Measurements from ENCODE around the gene RIPK4. TPM values are rescaled to one million over a fixed set of nuclear protein-coding genes. Genes with fewer than 3 reads are reported as not detected.

RIPK4 gene
- polyA plus RNA-seq, 3 donors: 0.05 to 0.09 TPM; not detected in 1

- Histone ChIP-seq H3K4me1 (ENCODE audit: control insufficient read depth in 1 of 2, insufficient read depth in 2 of 2, low read length in 2 of 2) (peaks cover 7 to 16% of the 10 kb centered on the region in 2 donors), H3K27me3 (ENCODE audit: control insufficient read depth in 2 of 2, insufficient read depth in 2 of 2, low read length in 2 of 2) (no peaks in the 10 kb centered on the region), H3K4me2 (replicated peaks; ENCODE audit: extremely low read depth, low read length, poor library complexity, severe bottlenecking) (no peak overlapping the region), H3K79me2 (ENCODE audit: insufficient read depth, low read length) (no peaks in the 10 kb centered on the region), H3K9ac (ENCODE audit: insufficient read depth, low read length, poor library complexity, severe bottlenecking) (no peak overlapping the region), H3K27ac (ENCODE audit: low read depth in 1 of 2, low read length in 2 of 2) (no peak overlapping the region), H3K4me3 (replicated peaks in 1 of 3; ENCODE audit: low read depth in 2 of 3, low read length in 3 of 3) (no peak overlapping the region), H2AFZ (ENCODE audit: insufficient read depth, low read depth, low read length, poor library complexity, severe bottlenecking) (no peak overlapping the region), H3K9me3 (replicated peaks in 1 of 2; ENCODE audit: control insufficient read depth in 1 of 2, insufficient read depth in 1 of 2, low read length in 2 of 2) (no peaks in the 10 kb centered on the region), H4K20me1 (ENCODE audit: insufficient read depth, low read length) (no peaks in the 10 kb centered on the region), H3K36me3 (replicated peaks in 1 of 2; ENCODE audit: control insufficient read depth in 1 of 2, insufficient read depth in 2 of 2, low read length in 2 of 2) (peaks cover 16 to 53% of the 10 kb centered on the region in 2 donors)
- peaks cover 0 to 3% (median 2%) of the 10 kb centered on the region in 3 donors for H3K27me3 Mint-ChIP-seq (ENCODE audit: low read depth in 3 of 3)
- 97% methylated on average over 3 of the region's 4 CpGs for WGBS (ENCODE audit: insufficient coverage)
- no peak overlapping the region for H3K4me3 Mint-ChIP-seq
- peak overlapping the region in 1 of 7 donors; percentile 27 for H3K27ac Mint-ChIP-seq
- H3K36me3 Mint-ChIP-seq: peaks cover 45 to 55% of the 10 kb centered on the region in 2 donors
- intact Hi-C loops (cut with micrococcal nuclease): no loop called here
- peaks cover 15% of the 10 kb centered on the region for H3K4me1 Mint-ChIP-seq
- H3K9me3 Mint-ChIP-seq: peaks cover 0 to 6% (median 3%) of the 10 kb centered on the region in 7 donors
- TF ChIP-seq CTCF (IDR thresholded peaks at IDR 0.05): no peak
- no peak for DNase-seq
Measured at GRCh38 chr21:41806773-41807172, 39.9 kb upstream of the RIPK4 start.

- DNase-seq: no peak
- Histone ChIP-seq H2AFZ (ENCODE audit: insufficient read depth, low read depth, low read length, poor library complexity, severe bottlenecking) (no peak overlapping the region), H3K4me3 (replicated peaks in 1 of 3; ENCODE audit: low read depth in 2 of 3, low read length in 3 of 3) (no peak overlapping the region), H3K9me3 (replicated peaks in 1 of 2; ENCODE audit: control insufficient read depth in 1 of 2, insufficient read depth in 1 of 2, low read length in 2 of 2) (no peaks in the 10 kb centered on the region), H3K79me2 (ENCODE audit: insufficient read depth, low read length) (no peaks in the 10 kb centered on the region), H3K36me3 (replicated peaks in 1 of 2; ENCODE audit: control insufficient read depth in 1 of 2, insufficient read depth in 2 of 2, low read length in 2 of 2) (peaks cover 20 to 61% of the 10 kb centered on the region in 2 donors), H3K4me1 (ENCODE audit: control insufficient read depth in 1 of 2, insufficient read depth in 2 of 2, low read length in 2 of 2) (peaks cover 14 to 24% of the 10 kb centered on the region in 2 donors), H3K9ac (ENCODE audit: insufficient read depth, low read length, poor library complexity, severe bottlenecking) (no peak overlapping the region), H3K4me2 (replicated peaks; ENCODE audit: extremely low read depth, low read length, poor library complexity, severe bottlenecking) (no peak overlapping the region), H3K27ac (ENCODE audit: low read depth in 1 of 2, low read length in 2 of 2) (no peak overlapping the region), H3K27me3 (ENCODE audit: control insufficient read depth in 2 of 2, insufficient read depth in 2 of 2, low read length in 2 of 2) (no peaks in the 10 kb centered on the region), H4K20me1 (ENCODE audit: insufficient read depth, low read length) (no peaks in the 10 kb centered on the region)
- Mint-ChIP-seq H3K27ac (peak overlapping the region in 1 of 7 donors; percentile 9), H3K36me3 (peaks cover 49 to 55% of the 10 kb centered on the region in 2 donors), H3K9me3 (peaks cover 0 to 6% (median 3%) of the 10 kb centered on the region in 7 donors), H3K4me1 (peaks cover 21% of the 10 kb centered on the region), H3K27me3 (ENCODE audit: low read depth in 3 of 3) (peaks cover 0 to 3% (median 2%) of the 10 kb centered on the region in 3 donors), H3K4me3 (no peak overlapping the region)
- no peak for TF ChIP-seq CTCF (IDR thresholded peaks at IDR 0.05)
- intact Hi-C loops (cut with micrococcal nuclease): no loop called here
- WGBS (ENCODE audit: insufficient coverage): 94% methylated on average over 4 of the region's 4 CpGs
Measured at GRCh38 chr21:41805643-41806042, 38.8 kb upstream of the RIPK4 start.
